Measurements from ENCODE around the gene AIF1.

AIF1 gene

DNA sequence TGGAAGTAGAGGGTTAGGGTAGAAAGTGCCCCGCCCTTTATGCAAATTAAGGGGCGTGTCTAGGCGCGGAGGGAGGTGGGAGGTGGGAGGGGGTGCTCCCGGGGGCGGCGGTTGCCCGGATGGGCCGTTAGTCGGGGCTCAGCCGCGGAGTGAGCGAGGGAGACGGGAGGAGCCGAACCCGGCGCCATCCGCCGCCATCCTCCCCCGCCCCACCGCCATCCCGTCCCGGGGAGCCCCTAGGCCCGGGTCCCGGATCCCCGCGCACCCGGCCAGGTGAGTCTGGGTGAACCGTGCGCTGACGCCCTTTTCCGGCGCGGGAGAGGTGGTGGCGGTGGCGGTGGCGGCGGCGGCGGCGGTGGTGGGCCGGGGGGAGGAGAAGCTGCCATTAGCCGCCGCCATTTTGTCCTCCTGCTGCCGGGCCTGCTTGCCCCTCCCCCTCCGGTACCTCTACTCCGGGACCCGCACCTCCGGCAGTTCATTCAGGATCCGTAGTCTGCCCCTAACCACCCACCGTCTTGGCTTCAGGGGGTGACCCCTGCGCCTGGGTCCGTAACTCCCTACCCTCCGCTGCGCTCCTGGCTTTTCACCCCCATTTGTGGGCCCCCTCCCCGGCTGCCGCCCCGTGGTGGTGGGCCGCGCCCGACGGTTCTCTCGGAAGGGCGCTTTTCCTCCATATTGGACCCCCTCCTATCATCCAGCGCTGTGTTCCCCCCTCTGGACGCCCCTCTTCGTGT, 5.7 kb downstream of the AIF1 start, which contains the start of gene PRRC2A:
Gene PRRC2A (plus strand): TSS at position 130 of the 734 bp plus-strand sequence. CDS start 2,075 bp downstream, outside the sequence.
- peak; percentile 73 for DNase-seq (ENCODE audit: low spot score)

DNA sequence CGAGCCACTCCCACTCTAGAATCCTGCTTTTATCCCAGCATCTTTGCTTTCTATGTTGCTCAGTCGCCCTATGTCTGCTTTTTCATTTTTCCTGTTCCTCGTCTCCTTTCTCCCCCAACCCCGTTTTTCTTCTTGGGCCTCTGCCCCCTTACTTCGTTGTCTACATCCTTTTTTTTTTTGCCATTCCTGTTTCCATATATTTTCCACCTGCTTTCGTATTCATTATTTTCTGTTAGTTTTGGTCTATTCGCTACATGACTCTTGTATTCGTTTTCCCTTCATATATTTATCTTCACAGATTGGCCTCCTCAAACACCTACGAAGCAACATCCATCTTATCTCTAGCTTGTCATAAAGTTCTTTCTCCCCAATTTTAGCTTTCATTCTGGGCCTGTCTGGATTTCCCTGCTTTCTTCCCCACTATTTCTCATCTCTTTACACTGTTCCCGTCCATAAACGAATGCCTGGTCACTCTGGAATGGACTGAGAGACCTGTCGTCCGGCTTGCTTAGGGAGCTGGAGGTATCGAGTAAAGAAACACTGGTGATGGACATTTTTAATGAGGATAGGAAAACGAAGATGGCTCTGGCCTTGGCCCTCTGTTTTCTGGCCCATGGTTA, 6.4 kb downstream of the AIF1 start:
- no peak for DNase-seq (ENCODE audit: low spot score)

DNA sequence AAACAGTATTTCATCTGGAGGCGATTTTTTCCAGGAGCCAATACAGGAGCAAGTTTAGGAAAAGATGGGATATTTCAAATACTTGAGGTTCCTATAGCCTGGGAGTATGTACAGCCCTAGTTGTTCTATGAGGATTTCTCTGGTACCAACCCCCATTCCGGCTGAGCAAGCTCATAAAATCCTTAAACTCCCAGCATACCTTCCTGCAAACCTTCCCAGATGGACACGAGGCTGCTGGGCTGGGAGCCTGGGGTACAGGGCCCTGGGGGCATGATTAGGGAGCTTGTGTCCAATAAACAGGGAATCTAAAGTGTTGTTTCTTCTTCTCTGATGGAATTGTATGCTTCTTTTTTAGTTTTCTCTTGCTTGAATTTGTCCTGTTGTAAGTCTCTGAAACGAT, 7.0 kb downstream of the AIF1 start:
- no peak for DNase-seq (ENCODE audit: low spot score)

DNA sequence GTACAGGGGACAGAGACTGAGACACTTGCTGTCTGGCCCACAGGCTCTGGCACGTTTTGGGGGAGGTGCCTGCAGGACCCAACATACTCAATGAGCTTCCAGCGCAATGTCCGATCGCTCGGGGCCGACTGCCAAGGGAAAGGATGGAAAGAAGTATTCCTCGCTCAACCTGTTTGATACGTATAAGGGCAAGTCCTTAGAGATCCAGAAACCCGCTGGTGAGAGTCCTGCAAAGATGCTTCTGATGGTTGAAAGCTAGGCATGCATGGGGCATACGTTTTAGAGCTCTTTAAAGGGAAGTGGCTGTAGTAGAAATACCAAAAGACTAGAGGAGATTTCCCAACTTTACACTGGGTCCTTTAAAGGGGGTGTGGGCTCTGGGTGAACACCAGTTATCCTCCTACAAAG, 7.7 kb downstream of the AIF1 start:
- no peak for DNase-seq (ENCODE audit: low spot score)

DNA sequence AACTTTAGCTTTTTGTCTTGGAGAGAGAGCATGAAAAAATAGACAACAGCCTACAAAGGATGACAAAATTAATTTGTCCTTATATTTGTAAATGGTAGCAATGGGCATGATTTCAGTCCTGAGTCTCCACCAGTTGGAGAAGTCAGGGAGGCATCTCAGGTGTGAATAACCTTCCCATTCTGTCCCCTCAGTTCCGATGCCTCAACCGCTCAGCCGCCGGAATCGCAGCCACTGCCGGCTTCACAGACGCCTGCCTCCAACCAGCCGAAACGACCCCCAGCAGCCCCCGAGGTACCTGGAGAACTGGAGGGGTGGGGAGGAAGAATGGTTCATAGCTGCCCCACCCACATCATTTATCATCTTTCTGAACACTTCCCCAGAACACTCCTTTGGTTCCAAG, 9.0 kb downstream of the AIF1 start:
- DNase-seq (ENCODE audit: low spot score), result no peak

DNA sequence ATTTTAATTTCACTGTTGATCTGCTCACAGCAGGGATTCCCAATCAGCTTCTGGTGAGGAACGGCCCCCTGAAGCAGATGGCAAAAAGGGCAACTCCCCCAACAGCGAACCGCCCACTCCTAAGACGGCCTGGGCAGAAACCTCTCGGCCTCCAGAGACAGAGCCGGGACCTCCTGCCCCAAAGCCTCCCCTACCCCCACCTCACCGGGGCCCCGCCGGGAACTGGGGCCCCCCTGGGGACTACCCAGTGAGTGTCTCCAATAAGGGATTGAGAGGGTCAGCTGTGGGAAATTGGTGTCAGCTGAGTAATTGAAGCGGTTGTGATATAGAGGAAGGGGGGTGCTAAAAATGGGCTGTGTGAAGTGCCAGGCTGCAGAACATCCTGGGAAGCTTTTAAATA, 11.9 kb downstream of the AIF1 start:
- no peak for DNase-seq (ENCODE audit: low spot score)

DNA sequence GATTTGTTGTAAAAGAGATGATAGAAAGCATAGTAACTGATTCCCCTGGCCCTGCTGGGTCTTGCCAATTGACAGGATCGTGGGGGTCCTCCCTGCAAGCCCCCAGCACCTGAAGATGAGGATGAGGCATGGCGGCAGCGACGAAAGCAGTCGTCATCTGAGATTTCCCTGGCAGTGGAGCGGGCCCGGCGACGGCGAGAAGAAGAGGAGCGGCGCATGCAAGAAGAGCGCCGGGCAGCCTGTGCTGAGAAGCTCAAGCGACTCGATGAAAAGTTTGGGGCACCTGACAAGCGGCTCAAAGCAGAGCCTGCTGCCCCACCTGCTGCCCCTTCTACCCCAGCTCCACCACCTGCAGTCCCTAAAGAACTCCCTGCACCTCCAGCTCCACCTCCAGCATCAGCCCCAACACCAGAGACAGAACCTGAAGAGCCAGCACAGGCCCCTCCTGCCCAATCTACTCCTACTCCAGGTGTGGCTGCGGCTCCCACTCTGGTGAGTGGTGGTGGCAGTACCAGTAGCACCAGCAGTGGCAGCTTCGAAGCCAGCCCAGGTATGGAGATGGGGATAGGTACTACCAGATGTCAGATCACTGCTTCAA, 12.8 kb downstream of the AIF1 start:
- DNase-seq (ENCODE audit: low spot score), result no peak

DNA sequence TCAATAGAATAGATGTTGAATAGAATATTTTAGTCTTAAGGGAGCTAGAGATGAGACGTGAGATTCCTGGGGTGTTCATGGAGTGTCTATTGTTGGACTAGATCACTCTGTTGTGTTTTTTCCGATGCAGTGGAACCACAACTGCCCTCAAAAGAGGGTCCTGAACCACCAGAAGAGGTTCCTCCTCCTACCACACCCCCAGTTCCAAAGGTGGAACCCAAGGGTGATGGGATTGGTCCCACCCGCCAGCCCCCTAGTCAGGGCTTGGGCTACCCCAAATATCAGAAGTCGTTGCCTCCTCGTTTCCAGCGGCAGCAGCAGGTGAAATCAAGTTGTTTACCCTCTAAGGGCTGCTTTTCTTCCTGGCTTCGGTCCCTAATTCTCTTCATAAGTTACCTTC, 14.0 kb downstream of the AIF1 start:
- no peak for DNase-seq (ENCODE audit: low spot score)

DNA sequence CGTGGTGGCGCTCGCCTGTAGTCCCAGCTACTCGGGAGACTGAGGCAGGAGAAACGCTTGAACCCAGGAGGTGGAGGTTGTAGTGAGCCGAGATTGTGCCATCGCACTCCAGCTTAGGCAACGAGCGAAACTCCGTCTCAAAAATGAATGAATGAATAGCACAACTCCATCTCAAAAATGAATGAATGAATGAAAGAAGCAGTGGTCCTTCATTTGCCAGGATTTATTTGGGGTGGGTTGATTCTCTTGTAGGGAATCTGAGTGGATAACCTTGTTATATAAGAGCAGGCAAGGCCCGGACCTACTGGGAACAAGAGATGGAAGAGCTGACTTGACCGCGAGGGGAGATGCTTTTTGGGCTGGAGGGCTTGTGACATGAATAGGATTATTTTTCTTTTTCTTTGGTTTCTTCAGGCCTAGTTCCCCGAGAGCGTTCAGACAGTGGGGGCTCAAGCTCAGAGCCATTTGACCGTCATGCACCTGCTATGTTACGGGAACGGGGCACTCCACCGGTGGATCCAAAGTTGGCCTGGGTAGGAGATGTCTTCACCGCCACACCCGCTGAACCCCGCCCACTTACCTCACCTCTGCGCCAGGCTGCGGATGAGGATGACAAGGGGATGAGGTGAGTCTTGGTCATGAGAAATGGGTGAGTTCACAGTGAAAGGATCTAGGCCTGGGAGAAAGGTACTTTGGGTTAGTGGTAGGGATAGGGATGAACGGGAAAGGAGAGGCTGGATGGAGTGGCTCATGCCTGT, 15.3 kb downstream of the AIF1 start:
- DNase-seq (ENCODE audit: low spot score), result no peak

DNA sequence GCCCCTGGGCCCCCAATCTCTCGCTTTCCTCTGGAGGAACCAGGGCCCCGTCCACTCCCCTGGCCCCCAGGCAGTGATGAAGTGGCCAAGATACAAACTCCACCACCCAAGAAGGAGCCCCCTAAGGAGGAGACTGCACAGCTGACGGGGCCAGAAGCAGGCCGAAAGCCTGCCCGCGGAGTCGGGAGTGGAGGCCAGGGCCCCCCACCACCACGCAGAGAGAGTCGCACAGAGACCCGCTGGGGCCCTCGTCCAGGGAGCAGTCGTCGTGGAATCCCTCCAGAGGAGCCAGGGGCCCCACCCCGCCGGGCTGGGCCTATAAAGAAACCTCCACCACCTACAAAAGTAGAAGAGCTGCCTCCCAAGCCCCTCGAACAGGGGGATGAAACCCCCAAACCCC, 16.2 kb downstream of the AIF1 start:
- DNase-seq (ENCODE audit: low spot score), result no peak

DNA sequence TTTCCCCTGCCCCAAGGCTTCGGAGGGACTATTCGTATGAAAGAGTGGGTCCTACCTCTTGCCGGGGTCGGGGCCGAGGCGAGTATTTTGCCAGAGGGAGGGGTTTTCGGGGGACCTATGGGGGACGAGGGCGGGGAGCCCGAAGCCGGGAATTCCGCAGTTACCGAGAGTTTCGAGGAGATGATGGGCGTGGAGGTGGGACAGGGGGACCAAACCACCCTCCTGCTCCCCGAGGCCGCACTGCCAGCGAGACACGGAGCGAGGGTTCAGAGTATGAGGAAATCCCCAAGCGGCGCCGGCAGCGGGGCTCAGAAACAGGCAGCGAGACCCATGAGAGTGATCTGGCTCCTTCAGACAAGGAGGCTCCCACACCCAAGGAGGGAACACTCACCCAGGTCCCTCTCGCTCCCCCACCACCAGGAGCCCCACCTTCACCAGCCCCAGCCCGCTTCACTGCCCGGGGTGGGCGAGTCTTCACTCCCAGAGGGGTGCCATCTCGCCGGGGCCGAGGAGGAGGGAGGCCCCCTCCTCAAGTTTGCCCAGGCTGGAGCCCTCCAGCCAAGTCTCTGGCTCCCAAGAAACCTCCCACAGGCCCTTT, 16.7 kb downstream of the AIF1 start:
- DNase-seq (ENCODE audit: low spot score), result no peak

DNA sequence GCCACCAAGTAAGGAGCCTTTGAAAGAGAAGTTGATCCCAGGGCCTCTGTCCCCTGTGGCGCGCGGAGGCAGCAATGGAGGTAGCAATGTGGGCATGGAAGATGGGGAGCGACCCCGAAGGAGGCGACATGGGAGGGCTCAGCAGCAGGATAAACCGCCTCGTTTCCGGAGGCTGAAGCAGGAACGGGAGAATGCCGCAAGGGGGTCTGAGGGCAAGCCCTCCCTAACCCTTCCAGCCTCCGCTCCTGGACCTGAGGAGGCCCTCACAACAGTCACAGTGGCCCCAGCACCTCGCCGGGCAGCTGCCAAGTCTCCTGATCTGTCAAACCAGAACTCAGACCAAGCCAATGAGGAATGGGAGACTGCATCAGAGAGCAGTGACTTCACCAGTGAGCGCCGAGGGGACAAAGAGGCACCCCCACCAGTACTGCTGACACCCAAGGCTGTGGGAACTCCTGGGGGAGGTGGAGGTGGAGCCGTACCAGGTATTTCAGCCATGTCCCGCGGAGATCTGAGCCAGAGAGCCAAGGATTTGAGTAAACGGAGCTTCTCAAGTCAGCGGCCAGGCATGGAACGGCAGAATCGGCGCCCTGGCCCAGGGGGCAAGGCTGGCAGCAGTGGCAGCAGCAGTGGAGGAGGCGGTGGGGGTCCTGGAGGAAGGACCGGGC, 17.4 kb downstream of the AIF1 start:
- no peak for DNase-seq (ENCODE audit: low spot score)

DNA sequence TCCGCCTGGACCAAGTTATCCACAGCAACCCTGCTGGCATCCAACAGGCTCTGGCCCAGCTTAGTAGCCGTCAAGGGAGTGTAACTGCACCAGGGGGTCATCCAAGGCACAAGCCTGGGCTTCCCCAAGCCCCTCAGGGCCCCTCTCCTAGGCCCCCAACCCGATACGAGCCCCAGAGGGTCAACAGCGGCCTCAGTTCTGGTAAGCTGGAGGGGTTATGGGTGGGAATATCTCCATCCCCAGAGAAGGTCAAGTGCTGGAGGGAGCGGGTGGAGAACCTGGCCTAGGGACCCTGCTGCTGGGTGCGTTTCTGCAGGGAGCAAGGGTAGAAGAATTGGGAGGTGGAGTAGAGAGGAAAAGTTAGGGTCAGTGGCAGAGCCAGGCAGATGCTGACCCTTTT, 18.4 kb downstream of the AIF1 start:
- no peak for DNase-seq (ENCODE audit: low spot score)

DNA sequence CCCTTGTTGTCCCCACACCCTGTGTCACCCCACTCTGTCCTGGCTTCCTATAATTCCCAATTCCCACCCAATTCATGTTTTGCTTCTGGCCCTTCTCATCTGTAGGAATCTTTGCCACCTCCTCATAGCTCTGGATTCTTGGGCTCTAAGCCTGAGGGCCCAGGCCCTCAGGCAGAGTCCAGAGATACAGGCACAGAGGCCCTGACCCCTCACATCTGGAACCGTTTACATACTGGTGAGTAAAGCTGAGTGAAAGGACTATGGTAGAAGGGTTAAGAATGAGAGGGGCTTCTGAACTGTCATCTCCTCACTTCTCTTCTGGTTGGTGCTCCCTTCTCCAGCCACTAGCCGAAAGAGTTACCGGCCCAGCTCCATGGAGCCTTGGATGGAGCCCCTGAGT, 19.1 kb downstream of the AIF1 start:
- DNase-seq (ENCODE audit: low spot score), result no peak

DNA sequence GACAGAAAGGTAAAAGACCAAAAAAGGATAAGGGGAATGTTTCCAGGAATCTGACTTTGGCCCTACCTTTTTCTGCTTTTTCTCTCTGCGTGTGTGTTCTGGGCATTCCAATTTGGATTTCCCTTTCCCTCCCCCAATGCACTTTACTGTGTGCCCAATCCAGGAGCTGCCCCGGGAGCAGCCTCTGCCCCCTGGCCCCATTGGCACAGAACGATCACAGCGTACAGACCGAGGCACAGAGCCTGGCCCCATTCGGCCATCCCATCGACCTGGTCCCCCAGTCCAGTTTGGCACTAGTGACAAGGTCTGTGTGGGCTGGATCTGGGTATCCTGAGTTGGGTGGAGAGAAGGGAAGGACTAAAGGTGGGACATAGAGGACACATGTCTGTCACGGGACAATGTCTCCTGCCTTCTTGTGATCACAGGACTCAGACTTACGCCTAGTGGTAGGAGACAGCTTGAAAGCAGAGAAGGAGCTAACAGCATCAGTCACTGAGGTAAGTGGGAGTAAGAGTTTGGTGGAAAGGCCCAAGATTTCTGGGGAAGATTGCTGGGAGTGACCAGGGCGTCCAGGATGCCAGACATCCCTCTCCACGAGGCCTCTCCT, 20.0 kb downstream of the AIF1 start:
- DNase-seq (ENCODE audit: low spot score), result no peak

DNA sequence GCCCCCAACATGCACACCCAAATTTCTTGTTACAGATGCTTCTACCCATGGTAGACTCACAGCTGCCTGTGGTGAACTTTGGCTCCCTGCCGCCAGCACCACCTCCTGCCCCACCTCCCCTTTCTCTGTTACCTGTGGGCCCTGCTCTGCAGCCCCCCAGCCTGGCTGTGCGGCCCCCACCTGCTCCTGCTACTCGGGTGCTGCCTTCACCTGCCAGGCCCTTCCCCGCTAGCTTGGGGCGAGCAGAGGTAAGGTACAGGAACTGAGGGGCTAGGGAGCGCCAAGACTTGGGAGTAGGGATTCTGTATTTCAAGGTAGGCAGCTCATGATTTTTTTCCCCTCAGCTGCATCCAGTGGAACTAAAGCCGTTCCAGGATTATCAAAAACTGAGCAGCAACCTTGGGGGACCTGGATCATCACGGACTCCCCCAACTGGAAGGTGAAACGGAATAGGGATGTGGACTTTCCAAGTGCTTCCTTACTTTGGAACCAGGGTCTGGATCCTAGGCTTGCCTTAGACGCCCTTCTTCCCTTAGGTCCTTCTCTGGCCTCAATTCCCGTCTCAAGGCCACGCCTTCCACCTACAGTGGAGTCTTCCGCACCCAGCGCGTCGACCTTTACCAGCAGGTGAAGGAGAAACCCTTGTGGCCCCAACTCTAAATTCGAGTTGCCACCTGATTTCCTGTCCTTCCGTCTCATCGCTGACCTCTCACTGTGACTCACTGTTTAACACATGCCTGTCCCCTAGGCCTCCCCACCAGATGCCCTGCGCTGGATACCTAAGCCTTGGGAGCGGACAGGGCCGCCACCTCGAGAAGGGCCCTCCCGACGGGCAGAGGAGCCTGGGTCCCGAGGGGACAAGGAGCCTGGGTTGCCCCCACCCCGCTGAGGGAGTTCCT, 21.9 kb downstream of the AIF1 start:
- DNase-seq (ENCODE audit: low spot score), result no peak

DNA sequence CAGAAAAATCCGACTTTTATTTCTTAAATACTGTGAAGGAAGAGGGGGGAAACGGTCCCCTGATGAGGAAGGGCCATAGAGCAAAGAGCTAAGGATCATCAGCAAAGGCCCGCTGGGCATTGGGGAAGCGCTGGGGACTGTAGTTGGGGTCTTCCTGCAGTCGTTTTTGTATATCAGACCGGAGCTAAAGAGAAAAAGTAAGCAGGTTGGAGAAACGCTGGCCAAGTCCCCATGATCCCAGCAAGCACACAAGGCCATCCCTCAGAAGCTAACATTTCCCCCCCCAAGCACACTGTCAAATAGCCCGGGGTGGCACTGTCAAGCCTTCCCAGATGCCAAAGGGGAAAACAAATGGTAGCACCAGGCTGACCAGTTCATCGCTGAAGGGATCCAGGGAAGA, 24.0 kb downstream of the AIF1 start:
- no peak for DNase-seq (ENCODE audit: low spot score)

DNA sequence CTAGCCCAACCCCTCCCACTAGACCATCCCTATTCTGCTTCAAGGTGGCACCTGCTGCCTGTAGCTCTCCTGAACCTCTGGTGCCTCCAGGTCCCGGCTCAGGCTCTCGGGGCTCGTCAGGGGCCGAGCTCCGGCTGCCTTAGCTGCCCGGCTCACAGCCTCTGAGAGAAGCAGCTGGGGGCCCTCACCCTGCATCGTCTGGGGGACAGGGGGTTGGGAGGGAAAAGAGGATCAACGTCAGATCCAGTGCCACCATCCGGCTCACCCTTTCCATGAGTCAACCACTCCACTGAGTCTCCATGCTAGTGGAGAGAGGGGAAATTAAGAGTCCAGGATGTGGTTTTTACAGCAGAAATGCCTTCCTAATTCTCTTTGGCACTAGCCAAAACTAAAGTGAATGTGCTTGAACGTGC, 24.4 kb downstream of the AIF1 start:
- DNase-seq (ENCODE audit: low spot score), result no peak

DNA sequence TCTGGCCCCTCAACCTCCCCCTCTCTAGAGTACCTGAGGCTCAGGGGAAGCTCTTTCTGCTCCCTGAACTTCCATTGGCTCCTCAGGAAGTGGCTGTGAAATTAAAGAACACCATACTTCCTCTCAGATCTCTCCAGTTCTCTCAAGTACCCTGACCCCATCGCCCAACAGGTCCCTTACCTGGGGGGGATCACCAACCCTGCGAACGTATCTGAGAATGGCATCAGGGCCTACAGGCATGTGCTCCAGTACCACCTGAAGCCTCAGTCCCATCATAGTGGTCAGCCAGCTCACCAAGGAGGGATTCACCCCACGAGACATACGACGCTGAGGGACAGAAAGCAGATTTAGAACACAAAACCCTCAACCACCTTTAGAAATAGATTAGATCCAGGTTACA, 25.6 kb downstream of the AIF1 start:
- no peak for DNase-seq (ENCODE audit: low spot score)

DNA sequence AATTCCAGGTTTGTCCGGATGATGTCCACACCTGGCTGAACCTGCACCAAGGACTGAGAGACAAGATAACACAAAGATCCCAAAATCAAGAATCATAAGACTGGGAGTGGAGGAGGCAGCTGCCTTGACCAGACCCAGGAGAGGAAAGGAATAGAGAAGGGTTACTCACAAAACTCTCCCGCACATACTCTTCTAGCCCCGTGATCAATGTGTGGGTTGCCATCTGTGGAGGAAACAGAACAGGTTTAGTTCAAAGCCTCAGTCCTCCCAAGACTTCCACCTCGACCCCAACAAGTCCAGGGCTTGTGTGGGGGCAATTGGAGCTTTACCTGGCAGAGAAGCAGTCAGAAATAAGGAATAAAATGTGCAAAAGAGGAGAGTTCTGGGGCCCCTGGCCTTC, 26.3 kb downstream of the AIF1 start:
- no peak for DNase-seq (ENCODE audit: low spot score)
